Smooth muscle cell (in vitro differentiated cells): ENCODE measurements around the gene EIF1AD. TPM values are rescaled to one million over a fixed set of nuclear protein-coding genes. Genes with fewer than 3 reads are reported as not detected.

Source experiments
- DNase-seq: peaks from one replicate; lab custom pipeline; 2025; ENCODE audit not compliant: unreplicated experiment; lab: John Stamatoyannopoulos, UW
- H2AFZ ChIP-seq: fragments of 200-600 bp; sonication (generic); 2 replicates; pipeline ENCODE4 v1.6.0; 2016; ENCODE audit warnings: antibody characterized with exemption, low read depth, mild to moderate bottlenecking
- H3F3A ChIP-seq: fragments of 200-600 bp; sonication (generic); 2 replicates; pipeline ENCODE4 v1.6.0; 2017; ENCODE audit warnings: antibody characterized with exemption, low read depth
- H3K27ac ChIP-seq: fragments of 200-600 bp; sonication (generic); 2 replicates; pipeline ENCODE4 v1.5.1; 2016; ENCODE audit warnings: low read depth, mild to moderate bottlenecking
- H3K27me3 ChIP-seq: fragments of 200-600 bp; sonication (generic); 2 replicates; pipeline ENCODE4 v1.6.1; 2016; ENCODE audit warnings: low read depth, mild to moderate bottlenecking
- H3K36me3 ChIP-seq: fragments of 200-600 bp; sonication (generic); 2 replicates; pipeline ENCODE4 v1.5.1; 2016; ENCODE audit warnings: low read depth
- H3K4me1 ChIP-seq: fragments of 200-600 bp; sonication (generic); 2 replicates; pipeline ENCODE4 v1.5.1; 2016; ENCODE audit warnings: low read depth
- H3K4me2 ChIP-seq: fragments of 200-600 bp; sonication (generic); 2 replicates; pipeline ENCODE4 v1.6.0; 2016; ENCODE audit warnings: mild to moderate bottlenecking
- H3K4me3 ChIP-seq: fragments of 200-600 bp; sonication (generic); 2 replicates; pipeline ENCODE4 v1.5.1; 2016; ENCODE audit warnings: mild to moderate bottlenecking
- H3K79me2 ChIP-seq: fragments of 200-600 bp; sonication (generic); 2 replicates; pipeline ENCODE4 v1.6.0; 2016; ENCODE audit warnings: low read depth, mild to moderate bottlenecking
- H3K9ac ChIP-seq: fragments of 200-600 bp; sonication (generic); 2 replicates; pipeline ENCODE4 v1.6.0; 2016; ENCODE audit warnings: low read depth
- H3K9me3 ChIP-seq: fragments of 200-600 bp; sonication (generic); replicated peaks from 2 replicates; pipeline ENCODE4 v1.5.1; 2016; ENCODE audit warnings: low read depth
- H4K20me1 ChIP-seq: fragments of 200-600 bp; sonication (generic); 2 replicates; pipeline ENCODE4 v1.6.0; 2016; ENCODE audit warnings: low read depth
- WGBS: methylation state at CpG from one replicate; pipeline ENCODE4 v1.1.7; 2016; ENCODE audit warnings: low lambda C conversion rate; 5-methylcytosine and 5-hydroxymethylcytosine counted together
- polyA plus RNA-seq: library from polyadenylated mRNA; unstranded; fragments of >200 nt; fragmentation: Nextera tagmentation; extraction: Ambion mirVana; gene quantifications from 2 replicates; pipeline ENCODE4 v1.2.1, GENCODE V29; 2016
- total RNA-seq: library from RNA; depleted of rRNA; stranded (reverse); fragments of >200 nt; gene quantifications from 2 replicates; pipeline ENCODE4 v1.2.3, GENCODE V29; 2014
- TF ChIP-seq, protein P1 (sequence below): fragments of 200-600 bp; sonication (generic); IDR thresholded peaks from 2 replicates; pipeline ENCODE4 v1.5.1; 2017; ENCODE audit warnings: borderline replicate concordance, mild to moderate bottlenecking, antibody characterized with exemption; ENCODE audit not compliant: insufficient read depth, poor library complexity, severe bottlenecking

Gene EIF1AD
- total and polyA plus RNA-seq, 2 experiments from 2014 or later: 29.3 TPM

DNA sequence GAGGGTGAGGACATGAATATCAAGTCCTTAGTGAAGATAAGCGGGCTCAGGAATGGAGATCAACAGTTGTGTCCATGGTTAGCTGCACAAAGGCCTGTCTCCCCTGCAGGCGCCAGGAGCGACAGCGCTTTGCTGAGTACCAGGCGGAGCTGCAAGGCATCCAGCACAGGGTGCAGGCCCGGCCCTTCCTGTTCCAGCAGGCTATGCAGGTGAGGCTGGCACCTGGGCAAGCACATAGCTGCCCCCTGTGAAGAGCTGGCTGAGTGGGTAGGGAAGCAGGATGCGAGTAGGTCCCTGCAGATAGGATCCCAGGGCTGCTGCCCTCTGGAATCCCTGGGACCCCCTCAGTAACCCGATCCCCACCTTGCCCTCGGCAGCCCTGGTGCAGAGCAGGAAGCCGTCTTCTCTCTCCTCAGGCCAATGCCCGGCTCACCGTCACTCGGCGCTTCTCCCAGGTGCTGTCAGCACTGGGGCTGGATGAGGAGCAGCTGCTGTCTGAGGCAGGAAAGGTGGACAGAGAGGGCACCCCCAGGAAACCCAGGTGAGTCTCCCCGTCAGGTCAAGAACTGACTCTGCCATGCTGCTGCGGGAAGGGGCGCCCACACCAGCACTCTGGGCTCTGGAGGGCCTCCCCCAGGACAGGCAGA lies 43.1 kb downstream of the EIF1AD start:
- TF ChIP-seq, protein P1, sequence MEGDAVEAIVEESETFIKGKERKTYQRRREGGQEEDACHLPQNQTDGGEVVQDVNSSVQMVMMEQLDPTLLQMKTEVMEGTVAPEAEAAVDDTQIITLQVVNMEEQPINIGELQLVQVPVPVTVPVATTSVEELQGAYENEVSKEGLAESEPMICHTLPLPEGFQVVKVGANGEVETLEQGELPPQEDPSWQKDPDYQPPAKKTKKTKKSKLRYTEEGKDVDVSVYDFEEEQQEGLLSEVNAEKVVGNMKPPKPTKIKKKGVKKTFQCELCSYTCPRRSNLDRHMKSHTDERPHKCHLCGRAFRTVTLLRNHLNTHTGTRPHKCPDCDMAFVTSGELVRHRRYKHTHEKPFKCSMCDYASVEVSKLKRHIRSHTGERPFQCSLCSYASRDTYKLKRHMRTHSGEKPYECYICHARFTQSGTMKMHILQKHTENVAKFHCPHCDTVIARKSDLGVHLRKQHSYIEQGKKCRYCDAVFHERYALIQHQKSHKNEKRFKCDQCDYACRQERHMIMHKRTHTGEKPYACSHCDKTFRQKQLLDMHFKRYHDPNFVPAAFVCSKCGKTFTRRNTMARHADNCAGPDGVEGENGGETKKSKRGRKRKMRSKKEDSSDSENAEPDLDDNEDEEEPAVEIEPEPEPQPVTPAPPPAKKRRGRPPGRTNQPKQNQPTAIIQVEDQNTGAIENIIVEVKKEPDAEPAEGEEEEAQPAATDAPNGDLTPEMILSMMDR: no peak
- Histone ChIP-seq H3F3A (no peaks in the 10 kb centered on the region), H3K9ac (no peak overlapping the region), H3K4me2 (no peak overlapping the region), H3K79me2 (peaks cover 23% of the 10 kb centered on the region), H3K4me1 (peaks cover 12% of the 10 kb centered on the region), H3K27me3 (no peaks in the 10 kb centered on the region), H3K36me3 (no peaks in the 10 kb centered on the region), H3K4me3 (no peak overlapping the region), H4K20me1 (peaks cover 7% of the 10 kb centered on the region), H3K27ac (no peak overlapping the region), H2AFZ (no peak overlapping the region), H3K9me3 (no peaks in the 10 kb centered on the region)
- 89% methylated on average over 17 of the region's 17 CpGs for WGBS
- DNase-seq: no peak

DNA sequence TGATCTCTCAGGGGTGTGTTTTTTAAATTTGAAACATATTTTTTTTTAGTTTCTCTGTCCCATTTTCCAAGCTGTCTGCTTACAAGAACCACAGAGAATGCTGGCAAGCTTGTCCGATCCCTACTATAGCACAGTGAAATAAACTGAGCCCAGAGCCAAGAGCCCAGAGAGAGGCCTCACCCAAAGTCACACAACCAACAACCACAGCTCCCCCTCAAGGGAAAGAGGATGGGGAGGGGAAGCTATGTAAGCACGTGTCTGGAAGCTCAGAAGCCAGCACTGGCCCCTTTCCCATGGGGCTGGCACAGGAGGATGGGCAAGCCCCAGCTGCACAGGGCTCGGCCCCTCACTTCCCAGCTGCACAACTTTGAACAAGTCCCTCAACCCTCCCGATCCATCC lies 43.7 kb downstream of the EIF1AD start:
- Histone ChIP-seq H3K36me3 (no peaks in the 10 kb centered on the region), H3K79me2 (peaks cover 17% of the 10 kb centered on the region), H3F3A (no peaks in the 10 kb centered on the region), H2AFZ (no peak overlapping the region), H3K4me1 (peaks cover 12% of the 10 kb centered on the region), H4K20me1 (peaks cover 7% of the 10 kb centered on the region), H3K4me2 (no peak overlapping the region), H3K27ac (no peak overlapping the region), H3K27me3 (no peaks in the 10 kb centered on the region), H3K9ac (no peak overlapping the region), H3K9me3 (no peaks in the 10 kb centered on the region), H3K4me3 (no peak overlapping the region)
- WGBS: 78% methylated on average over 4 of the region's 4 CpGs
- no peak for DNase-seq
- TF ChIP-seq, protein P1: no peak

DNA sequence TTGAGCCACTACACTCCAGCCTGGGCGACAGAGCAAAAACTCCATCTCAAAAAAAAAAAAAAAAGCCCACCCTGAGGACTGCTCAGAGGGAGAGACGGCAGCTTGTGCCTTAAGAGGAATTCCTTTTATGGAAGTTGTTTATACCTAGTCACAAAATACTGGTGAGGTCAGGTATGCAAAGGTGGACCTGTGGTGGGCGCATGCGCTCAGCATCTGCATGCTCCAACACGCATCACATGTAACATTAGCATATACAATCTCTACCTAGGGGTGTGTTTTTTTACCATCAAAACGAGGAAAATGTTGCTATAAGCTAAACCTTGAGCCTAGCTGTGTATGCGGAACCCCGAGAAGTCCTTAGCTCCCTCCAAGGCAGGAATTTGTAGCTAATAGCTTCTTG lies 47.2 kb downstream of the EIF1AD start:
- Histone ChIP-seq H3K4me2 (no peak overlapping the region), H3F3A (no peaks in the 10 kb centered on the region), H3K27ac (no peak overlapping the region), H4K20me1 (no peaks in the 10 kb centered on the region), H3K36me3 (no peaks in the 10 kb centered on the region), H3K9ac (no peak overlapping the region), H3K27me3 (no peaks in the 10 kb centered on the region), H3K4me1 (no peaks in the 10 kb centered on the region), H2AFZ (no peak overlapping the region), H3K9me3 (no peaks in the 10 kb centered on the region), H3K4me3 (no peak overlapping the region), H3K79me2 (no peaks in the 10 kb centered on the region)
- TF ChIP-seq, protein P1: no peak
- no peak for DNase-seq
- WGBS: 82% methylated on average over 8 of the region's 8 CpGs

DNA sequence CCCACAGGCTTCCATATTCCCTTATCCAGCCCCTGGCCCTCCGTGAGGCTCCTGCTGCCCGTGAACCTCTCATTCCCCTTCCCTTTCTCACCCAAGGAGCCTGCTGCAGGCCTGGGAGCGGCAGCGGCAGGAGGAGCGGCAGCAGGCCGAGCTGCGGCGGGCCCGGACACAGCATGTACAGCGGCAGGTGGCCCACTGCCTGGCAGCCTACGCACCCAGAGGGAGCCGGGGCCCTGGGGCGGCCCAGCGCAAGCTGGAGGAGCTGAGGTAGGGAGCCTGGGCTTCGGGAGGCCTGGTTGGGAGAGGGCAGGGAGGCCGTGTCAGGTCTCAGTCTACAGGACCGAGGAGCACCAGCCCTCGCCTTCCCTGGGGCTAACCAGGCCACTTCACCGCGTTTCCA lies 48.5 kb downstream of the EIF1AD start:
- no peaks in the 10 kb centered on the region for H3K79me2 ChIP-seq
- 91% methylated on average over 20 of the region's 20 CpGs for WGBS
- H2AFZ ChIP-seq: no peak overlapping the region
- H3K4me3 ChIP-seq: no peak overlapping the region
- no peaks in the 10 kb centered on the region for H4K20me1 ChIP-seq
- no peaks in the 10 kb centered on the region for H3K36me3 ChIP-seq
- H3K4me1 ChIP-seq: no peaks in the 10 kb centered on the region
- DNase-seq: no peak
- H3K27me3 ChIP-seq: no peaks in the 10 kb centered on the region
- TF ChIP-seq, protein P1: no peak
- H3K9ac ChIP-seq: no peak overlapping the region
- H3K27ac ChIP-seq: no peak overlapping the region
- no peaks in the 10 kb centered on the region for H3F3A ChIP-seq
- no peaks in the 10 kb centered on the region for H3K9me3 ChIP-seq
- no peak overlapping the region for H3K4me2 ChIP-seq
